GM18867 (cell line): Measurements from ENCODE around the gene BLVRA.

Experiments
- ATAC-seq: cut with Tn5 transposase; IDR thresholded peaks from one replicate; pipeline ENCODE4 v1.9.1; 2021; ENCODE audit warnings: mild to moderate bottlenecking, moderate library complexity; ENCODE audit not compliant: unreplicated experiment

Gene BLVRA

GRCh38 chr7:43749383-43749940 lies 9.0 kb upstream of the BLVRA start:
- ATAC-seq, result no peak

- peak; percentile 31 for ATAC-seq
Observed at GRCh38 chr7:43750016-43750887, 8.2 kb upstream of the BLVRA start.

DNA sequence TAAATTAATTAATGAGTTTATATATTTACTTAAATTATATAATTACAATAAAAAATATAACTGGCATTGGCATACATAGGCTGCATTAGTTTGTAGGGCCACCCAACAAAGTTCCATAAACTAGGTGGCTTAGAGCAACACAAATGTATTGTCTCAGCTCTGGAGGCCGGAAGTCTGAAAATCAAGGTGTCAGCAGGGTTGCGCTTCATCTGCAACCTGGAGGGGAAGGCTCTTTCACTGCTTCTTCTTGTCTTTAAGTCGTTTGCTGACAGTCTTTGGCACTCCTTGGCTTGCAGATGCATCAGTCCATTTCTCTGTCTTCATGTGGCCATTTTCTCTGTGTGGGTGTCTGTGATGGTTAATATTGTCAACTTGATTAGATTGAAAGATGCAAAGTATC lies 6.1 kb upstream of the BLVRA start:
- ATAC-seq, result no peak

DNA sequence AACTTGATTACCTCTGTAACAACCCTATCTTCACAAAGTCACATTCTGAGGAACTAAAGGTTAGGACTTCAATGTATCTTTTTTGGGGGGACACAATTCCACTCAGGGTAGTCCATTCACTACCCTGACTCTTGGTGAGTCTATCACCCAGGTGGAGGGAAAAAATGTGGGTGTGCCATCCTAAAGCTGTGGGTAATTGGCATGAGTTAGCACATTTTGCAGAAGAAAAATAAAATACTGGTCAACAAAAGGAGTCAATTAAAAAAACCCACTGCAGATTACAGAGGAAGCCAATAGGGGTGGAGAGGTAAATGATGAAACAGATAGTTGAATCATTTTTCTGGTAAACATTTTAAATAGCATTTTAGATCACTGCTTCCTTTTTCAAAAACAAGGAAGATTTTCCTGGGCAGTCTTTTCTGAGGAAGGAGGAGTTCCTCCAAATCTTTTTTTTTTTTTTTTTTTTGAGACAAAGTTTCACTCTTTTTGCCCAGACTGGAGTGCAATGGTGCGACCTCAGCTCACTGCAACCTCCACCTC lies 5.1 kb upstream of the BLVRA start:
- ATAC-seq, result no peak

GRCh38 chr7:43753843-43754242 lies 4.6 kb upstream of the BLVRA start:
- ATAC-seq, result no peak

GRCh38 chr7:43754596-43754995 lies 3.9 kb upstream of the BLVRA start:
- ATAC-seq, result no peak

DNA sequence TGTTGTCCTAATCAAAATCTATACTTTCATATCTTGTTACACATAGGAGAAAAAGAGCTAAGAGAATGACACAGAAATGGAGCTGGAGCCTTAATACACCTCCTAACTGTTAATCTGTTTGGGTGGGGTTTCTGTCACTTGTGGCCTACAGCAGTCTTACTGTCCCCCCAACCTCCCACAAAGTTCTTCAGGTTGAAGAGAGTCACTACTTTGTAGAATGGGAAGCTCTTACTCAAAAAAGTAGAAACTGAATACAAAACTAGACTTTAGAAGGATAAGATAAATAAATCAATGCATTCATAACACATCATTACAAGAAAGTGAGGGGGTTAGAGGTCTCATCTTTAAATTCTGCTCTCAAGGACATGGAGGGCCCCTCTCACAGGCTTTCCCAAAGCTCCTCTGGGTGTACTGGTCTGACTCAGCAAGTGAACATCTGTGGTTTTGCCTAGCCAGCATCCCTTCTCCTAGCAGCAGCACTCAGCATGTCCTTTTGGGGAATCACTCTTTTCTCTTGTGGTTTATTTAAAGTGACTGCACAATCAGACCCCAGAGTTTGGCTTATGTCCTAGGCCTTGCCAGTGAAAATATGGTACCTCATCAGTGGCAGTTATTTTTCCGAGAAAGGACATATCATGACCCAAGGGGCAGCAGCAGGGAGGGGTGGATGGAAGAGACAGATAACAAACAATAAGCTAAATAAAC lies 2.0 kb upstream of the BLVRA start:
- no peak for ATAC-seq

DNA sequence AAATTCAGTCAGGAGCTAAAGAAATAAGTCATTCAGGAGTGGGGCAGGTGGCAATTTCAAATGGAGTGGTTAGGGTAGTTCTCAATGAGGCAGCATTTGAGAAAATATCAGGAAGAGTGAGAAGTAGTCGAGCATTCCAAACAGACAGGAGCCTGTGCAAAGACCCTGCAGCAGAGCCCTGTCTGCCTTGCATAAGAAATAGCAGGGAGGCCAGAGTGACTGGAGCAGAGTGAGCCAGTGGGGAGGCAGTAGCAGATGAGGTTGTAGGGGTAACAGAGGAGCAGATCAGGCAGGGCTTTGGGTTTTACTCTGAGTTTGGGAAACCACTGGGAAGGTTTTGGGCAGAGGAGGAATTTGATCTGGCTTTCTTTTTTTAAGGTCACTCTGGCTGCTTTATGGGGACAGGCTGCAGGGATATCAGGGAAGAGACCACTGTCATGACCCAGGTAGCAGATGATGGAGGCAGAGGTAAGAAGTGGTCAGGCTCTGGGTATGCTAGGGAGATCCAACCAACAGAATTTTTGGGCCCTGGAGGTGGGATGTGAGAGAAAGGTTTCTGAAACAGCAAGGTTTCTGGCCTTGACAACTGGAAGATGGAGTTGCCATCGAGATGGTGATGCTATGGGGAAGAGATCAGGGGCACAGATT lies 1.3 kb upstream of the BLVRA start:
- no peak for ATAC-seq

DNA sequence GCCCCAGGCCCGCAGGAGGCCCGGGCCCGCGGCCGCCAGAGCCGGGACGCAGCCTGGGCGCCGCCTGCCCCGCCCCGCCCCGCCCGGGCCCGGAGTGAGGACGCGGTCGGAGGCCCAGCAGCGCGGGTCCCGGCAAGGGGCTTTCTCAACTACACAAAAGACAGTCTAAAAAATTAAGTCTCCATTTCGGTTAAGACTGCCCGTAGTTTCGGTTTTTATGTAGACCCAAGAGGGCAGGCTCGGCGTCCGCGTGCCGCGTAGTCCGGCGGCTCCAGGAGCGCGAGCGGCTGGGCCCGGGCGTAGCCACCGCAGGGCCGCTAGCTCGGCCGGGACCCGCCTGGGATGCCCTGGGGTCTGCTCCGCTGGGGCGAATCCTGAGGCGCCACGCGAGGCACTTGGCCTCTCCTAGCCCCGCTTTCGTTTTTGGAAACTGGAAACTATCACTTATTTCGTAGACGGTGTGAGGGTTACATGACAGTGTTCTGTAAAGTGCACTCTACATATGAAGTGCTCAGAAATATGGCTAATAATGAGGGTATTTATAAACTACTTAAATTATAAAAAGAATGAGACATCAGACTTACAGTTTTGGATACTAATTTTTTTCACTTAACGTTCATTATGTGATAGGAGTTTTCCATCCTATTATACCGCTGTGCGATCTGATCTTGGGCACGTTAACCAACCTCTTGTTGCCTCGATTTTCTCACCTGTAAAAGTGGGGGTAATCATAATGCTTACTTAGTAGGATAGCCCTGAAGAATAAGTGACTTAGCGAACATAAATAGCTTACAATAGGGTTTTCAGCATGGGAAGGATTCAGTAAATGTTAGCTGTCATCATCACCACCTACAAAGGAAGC lies 573 bp downstream of the BLVRA start:
- peak; percentile 60 for ATAC-seq

GRCh38 chr7:43760861-43761260 lies 2.4 kb downstream of the BLVRA start:
- ATAC-seq, result no peak

DNA sequence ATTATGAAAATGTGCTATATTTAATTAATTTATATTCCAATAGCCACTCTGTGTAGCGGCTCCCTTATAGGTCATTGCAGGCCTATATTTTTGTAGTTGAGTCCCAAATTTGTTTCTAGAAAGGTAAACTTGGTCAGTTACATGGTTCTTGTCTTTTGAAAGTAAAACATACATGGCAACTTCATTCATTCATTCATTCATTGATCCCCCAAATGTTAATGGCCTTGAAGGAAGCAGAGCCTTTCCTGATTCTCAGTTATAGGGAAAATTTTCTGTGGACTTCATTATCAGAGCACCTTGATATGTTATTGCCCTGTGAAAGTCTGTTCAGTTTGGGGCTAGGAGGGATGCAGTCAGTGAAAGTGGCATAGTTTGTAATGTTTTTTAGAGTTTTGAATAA lies 2.9 kb downstream of the BLVRA start:
- no peak for ATAC-seq

- no peak for ATAC-seq
Observed at GRCh38 chr7:43761938-43762692, 3.6 kb downstream of the BLVRA start.

GRCh38 chr7:43763183-43763582 lies 4.7 kb downstream of the BLVRA start:
- no peak for ATAC-seq

- ATAC-seq, result peak; percentile 67
Observed at GRCh38 chr7:43764039-43764761, 5.7 kb downstream of the BLVRA start.

DNA sequence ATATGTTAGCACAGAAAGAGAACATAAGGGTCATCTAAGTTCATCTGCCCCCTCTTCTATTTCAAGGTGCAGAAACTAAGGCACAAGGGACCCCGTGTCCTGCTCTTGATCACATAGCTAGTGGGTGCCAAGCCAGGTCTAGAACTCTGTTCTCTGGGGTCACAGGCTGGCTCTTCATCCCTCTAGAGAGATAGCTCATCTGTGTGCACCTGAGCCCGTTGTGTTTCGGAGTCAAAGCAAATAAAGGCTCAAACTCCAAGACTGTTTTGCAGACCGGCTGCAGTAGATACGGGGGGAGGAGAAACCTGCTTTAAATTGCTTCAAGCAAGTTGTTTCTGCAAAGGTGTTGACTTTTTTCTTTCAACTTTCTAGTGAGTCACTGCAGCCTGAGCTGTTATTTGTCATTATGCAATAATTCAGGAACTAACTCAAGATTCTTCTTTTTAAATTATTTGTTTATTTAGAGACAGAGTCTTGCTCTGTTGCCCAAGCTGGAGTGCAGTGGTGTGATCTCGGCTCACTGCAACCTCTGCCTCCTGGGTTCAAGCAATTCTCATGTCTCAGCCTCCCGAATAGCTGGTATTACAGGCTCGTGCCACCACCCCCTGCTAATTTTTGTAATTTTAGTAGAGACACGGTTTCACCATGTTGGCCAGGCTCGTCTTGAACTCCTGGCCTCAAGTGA lies 6.5 kb downstream of the BLVRA start:
- ATAC-seq, result peak; percentile 7

GRCh38 chr7:43766564-43766963 lies 8.1 kb downstream of the BLVRA start:
- no peak for ATAC-seq

GRCh38 chr7:43767311-43767710 lies 8.8 kb downstream of the BLVRA start:
- ATAC-seq, result no peak

GRCh38 chr7:43768201-43768886 lies 9.9 kb downstream of the BLVRA start:
- no peak for ATAC-seq
